PC-9 (cell line): ENCODE results near the gene CDH22.

ENCODE experiments used
- CTCF ChIP-seq: fragments of 200-600 bp; sonication (generic); conservative IDR thresholded peaks from 2 replicates; pipeline ENCODE4 v1.6.1; 2017; ENCODE audit warnings: mixed run types, antibody characterized with exemption, mild to moderate bottlenecking, moderate library complexity
- EZH2 ChIP-seq: fragments of 200-600 bp; sonication (generic); IDR thresholded peaks from 2 replicates; pipeline ENCODE4 v1.8.0; 2017; ENCODE audit warnings: antibody characterized with exemption, low read depth

GRCh38 chr20:46300281-46300680 is 8.0 kb downstream of the CDH22 start:
- no peak for TF ChIP-seq CTCF
- no peak for TF ChIP-seq EZH2
